Measurements from ENCODE around the gene MYORG. TPM values are rescaled to one million over a fixed set of nuclear protein-coding genes. Genes with fewer than 3 reads are reported as not detected.
"Not testable (repeated sequence)": the region's sequence is repeated elsewhere in the genome, so short reads cannot be mapped to it uniquely, and the experiment has no call there.

Gene MYORG
- total RNA-seq, 2 experiments from 2014 or later, result 2.2 to 2.3 TPM

DNA sequence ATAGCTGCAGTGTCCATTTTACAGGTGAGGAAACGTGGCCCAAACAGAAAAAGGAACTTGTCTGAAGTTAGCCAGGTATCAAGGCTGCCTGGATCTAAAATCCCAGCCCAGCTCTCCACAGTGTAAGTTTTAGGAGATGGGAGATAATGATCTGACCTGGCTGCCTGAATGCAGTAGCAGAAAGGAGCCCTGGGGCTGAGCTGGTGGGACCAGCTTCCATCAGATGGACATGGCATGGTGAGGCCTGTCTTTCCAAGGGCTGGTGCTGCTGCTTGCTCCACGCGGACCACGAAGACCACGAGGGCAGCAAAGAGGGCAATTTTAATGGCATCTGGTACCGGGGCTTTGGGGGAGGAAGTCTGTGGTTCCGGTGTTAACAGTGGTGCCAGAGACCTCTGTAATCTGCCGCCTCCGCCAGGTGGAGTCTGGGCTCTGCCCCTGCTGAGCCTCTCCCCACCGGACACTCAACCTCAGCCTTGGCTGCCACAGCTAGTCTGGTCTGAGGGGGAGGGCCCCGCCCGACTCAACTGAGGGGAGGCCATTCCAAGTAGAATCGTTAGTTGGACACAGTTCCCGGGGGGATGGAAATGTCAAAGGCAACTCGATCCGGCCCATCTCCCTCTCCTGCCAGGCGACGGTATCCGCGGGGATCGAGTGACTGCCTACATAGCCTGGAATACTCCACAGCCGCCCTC, 650 bp downstream of the MYORG start:
- H3K36me3 Mint-ChIP-seq (ENCODE audit: low read depth), result peaks cover 11% of the 10 kb centered on the region
- intact Hi-C loops (cut with DNase I, micrococcal nuclease), result loop anchor here (1.0 to 5.0 kb wide), 9 partner anchors 82 to 1111 kb away; partner anchors contain the start of genes ATOSB (in 1 of the 2), BAG1 (in 1 of the 2), CHMP5 (in 1 of the 2) and DCAF12 (in 1 of the 2)
- ChIA-PET POLR2A (no interaction called here), CTCF (interaction anchor here (0.6 to 9.2 kb wide), 8 partner anchors 12 to 115 kb away, joined by 3 to 76 read pairs (median 4); no protein-coding TSS in a partner anchor)
- H3K9me3 Mint-ChIP-seq (ENCODE audit: low read depth), result no peaks in the 10 kb centered on the region
- no peak for ATAC-seq
- peak; percentile 64 for DNase-seq
- peak overlapping the region; percentile 62 for H3K27ac Mint-ChIP-seq
- peaks cover 30% of the 10 kb centered on the region for H3K4me1 Mint-ChIP-seq
- peak overlapping the region; percentile 76 for H3K4me3 Mint-ChIP-seq
- no peaks in the 10 kb centered on the region for H3K27me3 Mint-ChIP-seq

DNA sequence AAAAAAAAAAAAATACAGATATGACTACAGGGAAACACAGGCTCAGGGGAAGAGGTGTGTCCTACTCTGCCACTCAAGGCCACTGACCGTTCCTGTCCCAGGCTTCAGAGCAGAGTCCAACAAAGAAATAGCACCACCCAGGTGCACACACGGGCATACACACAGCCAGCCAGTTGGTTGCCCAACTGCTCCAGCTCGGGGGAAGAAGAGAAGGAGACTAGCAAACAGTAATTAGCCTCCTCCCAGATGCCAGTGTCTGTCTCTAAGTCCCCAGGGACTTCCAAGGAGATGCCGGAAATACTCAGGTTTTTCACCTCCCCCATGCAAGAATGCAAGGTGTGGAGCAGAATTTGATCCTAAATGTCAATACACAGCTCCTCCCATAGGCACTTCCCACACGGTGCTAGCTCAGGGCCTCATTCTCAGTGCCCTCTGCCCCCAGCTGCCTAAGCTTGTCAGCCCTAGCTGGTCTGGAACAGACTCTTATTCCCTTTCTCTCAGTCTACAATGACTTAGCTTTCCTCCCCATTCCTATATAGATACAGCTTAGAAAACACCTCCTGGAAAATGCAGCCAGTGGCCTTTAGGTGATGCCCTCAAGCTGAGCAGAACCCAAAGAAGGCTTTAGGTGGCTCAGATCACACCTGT, 1.7 kb downstream of the MYORG start:
- H3K36me3 Mint-ChIP-seq (ENCODE audit: low read depth), result peaks cover 14% of the 10 kb centered on the region
- peak overlapping the region; percentile 76 for H3K4me3 Mint-ChIP-seq
- ATAC-seq (no peak), DNase-seq (no peak)
- intact Hi-C loops (cut with DNase I, micrococcal nuclease), result loop anchor here in 1 of 2 experiments (5.0 kb wide), 3 partner anchors 198 to 742 kb away; partner anchors contain the start of genes ATOSB, DCAF12 and UBAP1
- POLR2A ChIA-PET, result no interaction called here
- H3K27ac Mint-ChIP-seq, result no peak overlapping the region
- no peaks in the 10 kb centered on the region for H3K9me3 Mint-ChIP-seq (ENCODE audit: low read depth)
- H3K4me1 Mint-ChIP-seq, result peaks cover 23% of the 10 kb centered on the region
- no peaks in the 10 kb centered on the region for H3K27me3 Mint-ChIP-seq
- CTCF ChIA-PET, result interaction anchor here (0.6 to 9.2 kb wide), 6 partner anchors 11 to 116 kb away, joined by 3 to 76 read pairs (median 5); no protein-coding TSS in a partner anchor

DNA sequence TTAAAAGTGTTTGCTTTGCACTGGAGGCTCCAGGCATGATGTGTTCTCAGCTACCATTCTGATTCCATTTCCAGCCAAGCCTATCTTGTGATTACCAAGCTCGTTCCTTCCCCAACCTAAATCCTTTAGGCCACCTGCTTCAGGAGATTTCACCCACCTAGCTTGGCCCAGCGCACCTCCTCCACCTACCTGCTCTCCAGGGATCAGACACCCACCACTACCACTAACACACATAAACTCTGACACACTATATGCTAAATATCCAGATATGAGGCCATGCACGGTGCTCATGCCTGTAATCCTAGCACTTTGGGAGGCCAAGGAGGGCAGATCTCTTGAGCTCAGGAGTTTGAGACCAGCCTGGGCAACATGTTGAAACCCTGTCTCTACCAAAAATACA, 2.4 kb downstream of the MYORG start:
- no peak for DNase-seq
- intact Hi-C loops (cut with DNase I, micrococcal nuclease), result no loop called here
- no peak overlapping the region for H3K4me3 Mint-ChIP-seq
- ChIA-PET POLR2A (no interaction called here), CTCF (interaction anchor here (0.7 to 9.2 kb wide), 4 partner anchors 10 to 371 kb away, joined by 4 to 76 read pairs (median 6); no protein-coding TSS in a partner anchor)
- no peaks in the 10 kb centered on the region for H3K27me3 Mint-ChIP-seq
- H3K9me3 Mint-ChIP-seq (ENCODE audit: low read depth), result no peaks in the 10 kb centered on the region
- no peak overlapping the region for H3K27ac Mint-ChIP-seq
- peaks cover 16% of the 10 kb centered on the region for H3K4me1 Mint-ChIP-seq
- no peak for ATAC-seq
- H3K36me3 Mint-ChIP-seq (ENCODE audit: low read depth), result peaks cover 14% of the 10 kb centered on the region

DNA sequence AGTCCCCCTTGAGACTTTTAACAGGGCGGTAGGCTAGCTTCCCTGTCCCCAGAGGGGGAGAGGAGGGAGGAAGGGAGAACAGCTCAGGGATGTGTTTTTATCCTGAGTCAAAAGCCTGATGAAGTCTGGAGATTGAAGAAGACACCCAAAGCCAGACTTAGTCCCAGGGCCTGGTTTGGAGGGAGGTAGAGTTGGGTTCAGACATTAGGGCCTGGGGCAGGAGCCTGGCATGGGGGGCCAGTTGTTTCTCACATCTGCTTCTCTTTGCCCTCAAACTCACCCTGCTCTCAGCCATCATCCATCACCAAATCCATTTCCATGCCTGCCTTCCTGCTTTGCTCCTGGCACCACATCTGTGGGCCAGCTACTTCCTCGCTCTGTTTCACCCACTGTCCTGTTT, 2.9 kb downstream of the MYORG start:
- CTCF ChIA-PET, result interaction anchor here (0.7 to 9.2 kb wide), 4 partner anchors 10 to 371 kb away, joined by 4 to 76 read pairs (median 6); no protein-coding TSS in a partner anchor
- DNase-seq, result no peak
- peaks cover 14% of the 10 kb centered on the region for H3K4me1 Mint-ChIP-seq

DNA sequence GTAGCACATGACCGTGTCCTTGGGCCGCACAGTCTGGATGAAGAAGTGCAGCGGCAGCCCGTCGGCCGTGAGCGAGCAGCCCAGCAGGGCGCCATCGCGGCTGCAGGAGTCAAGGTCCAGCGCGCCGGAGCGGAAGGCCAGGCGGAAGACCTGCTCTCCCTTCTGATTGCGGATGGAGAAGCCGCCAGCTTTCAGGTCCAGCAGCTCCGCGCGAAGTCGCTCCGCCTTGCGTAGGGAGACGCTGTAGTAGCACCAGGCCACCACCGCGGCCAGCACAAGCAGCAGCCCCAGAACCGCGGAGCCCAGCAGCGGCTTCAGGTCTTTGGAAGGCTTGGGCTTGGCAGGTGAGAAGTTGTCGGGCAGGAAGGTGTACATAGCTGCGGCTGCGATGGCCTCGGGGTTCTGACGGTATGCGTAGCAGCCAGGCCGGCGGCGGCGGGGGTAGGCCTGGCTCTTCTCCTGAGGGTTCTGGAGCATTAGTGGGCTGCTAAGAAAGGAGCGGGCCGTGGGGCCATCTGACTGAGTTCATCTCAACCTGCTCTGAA, 4.2 kb downstream of the MYORG start:
- ChIA-PET CTCF (interaction anchor here (9.2 kb wide), 1 partner anchor 40 kb away, joined by 76 read pairs; no protein-coding TSS in a partner anchor), POLR2A (interaction anchor here (0.6 kb wide), 1 partner anchor 270 kb away, joined by 3 read pairs; no protein-coding TSS in a partner anchor)
- Mint-ChIP-seq H3K27ac (no peak overlapping the region), H3K4me3 (no peak overlapping the region), H3K9me3 (ENCODE audit: low read depth) (no peaks in the 10 kb centered on the region), H3K36me3 (ENCODE audit: low read depth) (peaks cover 16% of the 10 kb centered on the region), H3K4me1 (peaks cover 14% of the 10 kb centered on the region), H3K27me3 (no peaks in the 10 kb centered on the region)
- ATAC-seq, result no peak
- intact Hi-C loops (cut with DNase I, micrococcal nuclease), result no loop called here
- DNase-seq, result no peak

More for the DNA sequence above, 2.9 kb downstream of the MYORG start:
- Mint-ChIP-seq H3K4me3 (no peak overlapping the region), H3K27ac (no peak overlapping the region), H3K27me3 (no peaks in the 10 kb centered on the region), H3K36me3 (ENCODE audit: low read depth) (peaks cover 14% of the 10 kb centered on the region), H3K9me3 (ENCODE audit: low read depth) (no peaks in the 10 kb centered on the region)
- POLR2A ChIA-PET, result interaction anchor here (0.6 kb wide), 1 partner anchor 267 kb away, joined by 11 read pairs; no protein-coding TSS in a partner anchor
- intact Hi-C loops (cut with DNase I, micrococcal nuclease), result no loop called here
- ATAC-seq, result no peak

DNA sequence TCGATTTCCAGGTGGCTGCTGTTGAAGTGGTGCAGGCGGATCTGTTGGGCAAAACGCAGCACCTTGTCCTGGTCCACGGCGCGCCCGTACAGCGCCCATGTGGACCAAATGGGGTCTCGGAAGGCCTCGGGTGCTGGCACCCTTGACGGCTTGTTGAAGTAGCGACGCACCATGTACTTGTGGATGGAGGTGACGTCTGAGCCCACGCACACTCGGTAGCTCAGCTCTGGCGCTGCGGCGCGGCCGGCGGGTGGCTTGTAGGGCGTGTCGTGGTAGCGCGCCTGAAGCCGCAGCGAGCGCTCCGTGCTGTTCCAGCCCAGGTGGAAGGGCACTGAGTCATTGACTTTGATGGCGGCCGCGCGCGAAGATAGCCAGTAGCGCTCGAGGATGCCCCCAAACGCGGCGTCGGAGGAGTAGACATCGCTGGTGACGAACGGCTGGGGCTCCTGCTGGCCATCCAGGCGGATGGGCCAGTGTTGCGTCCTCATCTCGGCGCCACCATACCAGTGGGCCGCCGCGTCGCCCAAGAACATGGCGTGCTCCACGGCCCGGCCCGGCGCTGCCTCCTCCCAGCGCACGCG, 4.7 kb downstream of the MYORG start:
- ATAC-seq (no peak), DNase-seq (no peak)
- Mint-ChIP-seq H3K4me3 (no peak overlapping the region), H3K36me3 (ENCODE audit: low read depth) (peaks cover 20% of the 10 kb centered on the region), H3K27ac (no peak overlapping the region), H3K9me3 (ENCODE audit: low read depth) (no peaks in the 10 kb centered on the region), H3K4me1 (peaks cover 11% of the 10 kb centered on the region), H3K27me3 (no peaks in the 10 kb centered on the region)
- intact Hi-C loops (cut with DNase I, micrococcal nuclease), result no loop called here
- POLR2A ChIA-PET, result no interaction called here
- CTCF ChIA-PET, result no interaction called here

DNA sequence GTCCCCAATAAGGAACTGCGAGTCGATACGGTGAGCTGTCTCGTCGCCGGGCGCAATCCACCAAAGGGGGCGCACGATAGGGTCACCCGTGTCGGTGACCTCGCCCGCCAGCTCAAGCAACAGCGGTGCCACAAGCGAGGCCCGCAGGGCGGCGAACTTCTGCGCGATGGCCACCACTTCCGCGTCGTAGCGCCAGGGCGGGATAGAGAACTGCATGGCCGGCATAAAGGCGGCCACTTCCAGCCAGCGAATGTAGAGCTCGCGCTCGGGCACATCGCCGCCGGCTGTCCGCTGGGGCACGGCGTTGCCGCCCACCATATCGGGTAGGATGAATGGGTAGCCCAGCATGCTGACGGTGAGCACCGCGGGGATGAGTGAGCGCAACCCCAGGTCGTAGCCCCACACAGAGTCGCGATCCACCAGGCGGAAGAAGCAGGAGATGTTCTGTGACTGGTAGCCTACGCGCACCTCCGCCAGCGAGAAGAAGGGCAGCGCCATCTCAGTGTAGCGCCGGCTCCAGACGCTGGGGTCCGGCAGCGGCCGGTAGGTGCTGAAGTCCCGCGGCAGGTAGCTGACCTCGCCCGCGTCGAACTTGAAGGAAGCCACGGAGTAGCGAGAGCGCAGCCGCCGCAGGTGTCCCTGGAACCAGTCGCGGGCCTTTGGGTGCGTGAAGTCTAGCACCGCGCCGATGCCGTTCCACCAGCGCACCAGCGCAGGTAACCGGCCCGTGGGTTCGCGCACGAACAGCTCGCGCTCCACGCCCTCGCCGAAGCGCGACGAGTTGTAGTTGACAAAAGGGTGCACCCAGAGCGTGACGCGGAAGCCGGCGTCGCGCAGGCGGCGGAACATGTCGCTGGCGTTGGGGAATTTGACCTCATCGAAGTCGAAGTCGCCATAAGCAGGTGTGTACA, 5.5 kb downstream of the MYORG start:
- Mint-ChIP-seq H3K4me1 (peaks cover 10% of the 10 kb centered on the region), H3K27me3 (no peaks in the 10 kb centered on the region), H3K27ac (no peak overlapping the region), H3K9me3 (ENCODE audit: low read depth) (peaks cover 4% of the 10 kb centered on the region), H3K4me3 (peak overlapping the region; percentile 22), H3K36me3 (ENCODE audit: low read depth) (peaks cover 23% of the 10 kb centered on the region)
- ChIA-PET POLR2A (no interaction called here), CTCF (no interaction called here)
- DNase-seq (peak; percentile 32), ATAC-seq (peak; percentile 15)
- intact Hi-C loops (cut with DNase I, micrococcal nuclease), result no loop called here

DNA sequence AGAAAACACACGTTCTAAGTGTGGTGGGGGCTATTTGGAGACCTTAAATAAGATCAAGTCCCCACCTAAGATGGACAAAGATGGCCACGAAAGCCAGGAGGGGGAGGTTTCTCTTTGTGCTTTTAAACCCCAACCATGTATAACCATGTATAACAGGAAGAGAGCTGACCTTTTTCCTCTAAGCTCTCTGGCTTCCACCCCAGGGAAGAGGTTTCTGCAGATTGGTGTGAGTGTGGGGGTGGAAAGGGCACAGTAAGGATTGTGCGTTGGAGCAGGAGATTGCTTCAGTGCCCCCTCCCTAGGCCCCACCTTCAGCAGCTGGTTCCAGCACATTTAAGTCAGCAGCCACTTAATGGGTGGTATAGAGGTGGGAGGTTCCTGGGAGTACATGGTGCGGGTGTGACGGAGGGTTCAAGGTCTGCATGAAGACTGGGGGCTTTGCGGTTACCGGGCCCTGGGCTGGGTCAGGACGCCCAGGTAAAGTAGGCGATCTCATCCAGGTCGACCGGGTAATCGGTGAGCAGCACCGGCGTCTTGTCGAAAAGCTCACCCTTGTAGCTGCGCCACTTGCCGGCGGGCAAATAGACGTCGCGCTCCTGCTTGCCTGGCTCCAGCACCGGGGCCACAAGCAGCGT, 6.2 kb downstream of the MYORG start:
- Mint-ChIP-seq H3K36me3 (ENCODE audit: low read depth) (peaks cover 23% of the 10 kb centered on the region), H3K27ac (no peak overlapping the region), H3K27me3 (no peaks in the 10 kb centered on the region), H3K4me3 (no peak overlapping the region), H3K4me1 (peaks cover 3% of the 10 kb centered on the region), H3K9me3 (ENCODE audit: low read depth) (peaks cover 4% of the 10 kb centered on the region)
- ChIA-PET POLR2A (no interaction called here), CTCF (no interaction called here)
- intact Hi-C loops (cut with DNase I, micrococcal nuclease), result no loop called here
- ATAC-seq (peak; percentile 19), DNase-seq (no peak)

DNA sequence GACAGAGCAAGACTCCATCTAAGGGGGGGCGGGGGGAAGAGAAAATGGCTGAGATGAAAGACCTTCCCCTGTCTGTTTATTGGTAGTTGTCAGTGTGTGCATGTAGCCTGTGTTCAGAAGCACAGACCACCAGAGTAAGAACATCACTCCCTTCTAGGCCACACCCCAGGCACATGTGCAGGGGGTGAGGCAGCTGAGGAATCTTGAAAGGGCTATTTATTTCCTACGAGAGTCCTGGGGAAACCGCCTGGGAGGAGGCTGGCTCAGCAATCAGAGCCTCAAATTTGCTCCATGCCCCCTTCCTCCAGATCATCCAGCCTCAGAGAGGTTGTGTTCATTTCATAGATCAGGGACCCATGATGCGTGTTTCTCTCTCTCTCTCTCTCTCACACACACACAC, 7.1 kb downstream of the MYORG start:
- no peaks in the 10 kb centered on the region for H3K4me1 Mint-ChIP-seq
- no peak for DNase-seq
- intact Hi-C loops (cut with DNase I, micrococcal nuclease), result no loop called here
- H3K4me3 Mint-ChIP-seq, result no peak overlapping the region
- no peaks in the 10 kb centered on the region for H3K27me3 Mint-ChIP-seq
- H3K27ac Mint-ChIP-seq, result no peak overlapping the region
- H3K9me3 Mint-ChIP-seq (ENCODE audit: low read depth), result peaks cover 4% of the 10 kb centered on the region
- peaks cover 23% of the 10 kb centered on the region for H3K36me3 Mint-ChIP-seq (ENCODE audit: low read depth)
- ChIA-PET CTCF (interaction anchor here (1.1 kb wide), 1 partner anchor 233 kb away, joined by 3 read pairs; no protein-coding TSS in a partner anchor), POLR2A (no interaction called here)
- no peak for ATAC-seq

DNA sequence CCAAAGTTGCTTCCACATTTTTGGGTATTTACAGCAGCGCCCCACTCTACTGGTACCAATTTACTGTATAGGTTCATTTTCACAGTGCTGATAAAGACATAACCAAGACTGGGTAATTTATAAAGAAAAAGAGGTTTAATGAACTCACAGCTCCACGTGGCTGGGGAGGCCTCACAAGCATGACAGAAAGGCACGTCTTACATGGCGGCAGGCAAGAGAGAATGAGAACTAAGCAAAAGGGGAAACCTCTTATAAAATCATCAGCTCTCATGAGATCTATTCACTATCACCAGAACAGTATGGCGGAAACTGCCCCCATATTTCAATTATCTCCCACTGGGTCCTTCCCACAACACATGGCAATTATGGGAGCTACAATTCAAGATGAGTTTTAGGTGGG, 7.9 kb downstream of the MYORG start:
- H3K36me3 Mint-ChIP-seq (ENCODE audit: low read depth), result peaks cover 23% of the 10 kb centered on the region
- H3K9me3 Mint-ChIP-seq (ENCODE audit: low read depth); intact Hi-C loops (cut with DNase I, micrococcal nuclease); ATAC-seq; H3K4me3 Mint-ChIP-seq; H3K27ac Mint-ChIP-seq; DNase-seq; POLR2A ChIA-PET; H3K4me1 Mint-ChIP-seq; H3K27me3 Mint-ChIP-seq: not testable (repeated sequence)
- CTCF ChIA-PET, result interaction anchor here (1.1 kb wide), 1 partner anchor 234 kb away, joined by 3 read pairs; no protein-coding TSS in a partner anchor

Measured in activated CD4-positive, alpha-beta T cell treated with anti-CD3 and anti-CD28 coated beads for 36 hours (primary cell).